ENCODE measurements around the gene SH3BGRL2.

GRCh38 chr6:79599725-79600259 is 31.3 kb upstream of the SH3BGRL2 start:
- TF ChIP-seq EZH2 (IDR thresholded peaks at IDR 0.05; ENCODE audit: low read depth) (no peak), CTCF (conservative IDR thresholded peaks at IDR 0.05) (no peak)
